GM21576 (cell line): ENCODE results near the gene SCN8A.

Experiments
- ATAC-seq: cut with Tn5 transposase; IDR thresholded peaks from one replicate; pipeline ENCODE4 v1.9.1; 2021; ENCODE audit warnings: mild to moderate bottlenecking, moderate library complexity; ENCODE audit not compliant: unreplicated experiment

Gene SCN8A

DNA sequence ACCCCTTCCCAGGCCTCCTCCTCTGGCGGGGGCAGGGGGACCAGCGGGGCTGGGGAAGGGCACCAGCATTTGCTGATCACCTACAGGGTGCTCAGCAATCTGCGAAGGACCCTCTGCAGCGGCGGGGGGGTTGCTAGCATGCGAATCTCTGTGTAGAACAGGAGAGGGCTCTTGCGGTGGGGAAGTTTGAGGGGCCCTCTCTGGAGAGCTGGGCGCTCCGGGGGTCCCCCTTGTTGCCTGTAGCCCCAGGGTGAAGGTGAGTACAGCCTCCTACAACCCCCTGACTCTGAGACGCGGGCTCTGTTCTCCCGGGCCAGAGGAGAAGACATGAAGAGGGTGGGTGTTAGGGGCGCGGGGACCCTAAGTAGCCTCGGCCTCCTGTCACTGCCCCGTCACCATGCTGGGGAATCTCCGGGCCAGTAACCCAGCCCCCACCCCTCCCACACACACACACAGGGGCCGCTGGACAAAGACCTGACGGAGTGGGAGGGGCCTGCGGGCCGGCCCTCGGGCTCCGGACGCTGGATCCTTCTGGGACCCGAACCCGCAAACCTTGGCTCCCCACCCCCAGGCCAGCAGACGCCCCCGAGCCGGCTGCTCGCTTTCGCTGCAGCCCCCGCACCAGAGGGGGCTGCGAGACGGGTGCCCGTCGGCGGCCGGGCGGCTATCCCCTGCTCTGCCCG, 256.8 kb downstream of the SCN8A start:
- ATAC-seq, result no peak

DNA sequence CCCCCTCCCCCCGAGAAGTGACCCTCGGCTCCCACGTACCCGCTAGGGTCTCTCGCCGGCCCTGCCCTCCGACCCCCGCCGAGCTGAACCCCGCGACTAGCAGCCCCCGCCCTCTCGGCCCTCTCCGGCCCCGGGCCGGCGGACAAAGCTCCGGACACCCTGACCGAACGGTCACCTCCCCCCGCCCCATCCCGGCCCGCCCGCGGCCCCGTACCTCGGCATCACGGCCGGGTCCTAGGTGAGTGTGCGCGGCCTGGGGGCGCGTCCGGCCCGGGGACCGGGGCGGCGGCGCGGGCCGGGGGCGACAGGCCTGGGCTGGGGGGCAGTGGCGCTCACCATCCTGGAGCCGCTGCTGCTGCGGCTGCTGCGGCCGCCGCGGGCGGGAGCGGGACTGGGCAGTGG, 257.3 kb downstream of the SCN8A start, which contains the start of gene FIGNL2:
FIGNL2 (minus strand) TSS at position 393 of the 402 bp plus-strand sequence. CDS start 26,305 bp downstream, outside the sequence.
- no peak for ATAC-seq

DNA sequence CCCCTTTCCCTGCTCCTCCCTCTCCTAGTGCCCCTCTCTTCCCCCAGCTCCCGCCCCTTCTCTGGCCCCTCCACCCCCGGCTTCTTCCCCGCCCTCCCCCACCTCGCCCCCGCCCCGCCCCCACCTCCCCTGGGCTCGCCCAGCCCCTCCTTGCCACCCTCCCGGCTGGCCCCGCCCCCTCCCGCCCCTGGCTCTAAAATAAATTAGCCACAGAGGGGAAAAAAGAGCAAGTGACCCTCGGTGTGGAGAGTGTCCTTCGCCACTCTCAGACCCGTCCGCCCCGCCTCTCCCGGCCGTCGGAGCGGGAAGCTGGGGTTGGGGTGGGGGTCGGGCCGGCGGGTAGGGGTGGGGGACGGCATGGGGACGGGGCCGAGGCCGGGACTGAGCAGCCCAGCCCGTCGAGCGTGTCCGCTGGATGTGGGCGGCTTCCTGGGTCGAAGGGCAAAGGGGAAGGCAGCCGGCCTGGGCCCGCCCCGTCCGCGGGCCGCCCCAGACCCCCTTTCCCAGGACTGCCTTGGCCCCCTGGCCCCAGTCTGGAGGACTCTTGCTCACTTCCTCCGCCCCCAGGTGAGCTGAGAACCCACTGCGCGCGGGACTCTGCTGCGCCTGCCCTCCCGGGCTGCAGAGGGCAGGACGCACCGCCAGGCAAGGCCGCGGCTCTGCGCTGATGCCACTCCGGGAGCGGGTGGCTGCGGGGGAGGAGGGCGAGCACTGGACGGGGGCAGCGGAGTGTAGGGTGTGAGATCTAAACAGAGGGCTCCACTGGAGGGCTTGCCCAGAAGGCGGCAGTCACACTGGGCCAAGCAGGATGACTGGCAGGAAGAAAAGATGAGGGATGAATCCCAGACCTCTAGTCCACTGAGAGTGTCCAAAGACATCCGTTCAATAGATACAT, 258.1 kb downstream of the SCN8A start:
- no peak for ATAC-seq

DNA sequence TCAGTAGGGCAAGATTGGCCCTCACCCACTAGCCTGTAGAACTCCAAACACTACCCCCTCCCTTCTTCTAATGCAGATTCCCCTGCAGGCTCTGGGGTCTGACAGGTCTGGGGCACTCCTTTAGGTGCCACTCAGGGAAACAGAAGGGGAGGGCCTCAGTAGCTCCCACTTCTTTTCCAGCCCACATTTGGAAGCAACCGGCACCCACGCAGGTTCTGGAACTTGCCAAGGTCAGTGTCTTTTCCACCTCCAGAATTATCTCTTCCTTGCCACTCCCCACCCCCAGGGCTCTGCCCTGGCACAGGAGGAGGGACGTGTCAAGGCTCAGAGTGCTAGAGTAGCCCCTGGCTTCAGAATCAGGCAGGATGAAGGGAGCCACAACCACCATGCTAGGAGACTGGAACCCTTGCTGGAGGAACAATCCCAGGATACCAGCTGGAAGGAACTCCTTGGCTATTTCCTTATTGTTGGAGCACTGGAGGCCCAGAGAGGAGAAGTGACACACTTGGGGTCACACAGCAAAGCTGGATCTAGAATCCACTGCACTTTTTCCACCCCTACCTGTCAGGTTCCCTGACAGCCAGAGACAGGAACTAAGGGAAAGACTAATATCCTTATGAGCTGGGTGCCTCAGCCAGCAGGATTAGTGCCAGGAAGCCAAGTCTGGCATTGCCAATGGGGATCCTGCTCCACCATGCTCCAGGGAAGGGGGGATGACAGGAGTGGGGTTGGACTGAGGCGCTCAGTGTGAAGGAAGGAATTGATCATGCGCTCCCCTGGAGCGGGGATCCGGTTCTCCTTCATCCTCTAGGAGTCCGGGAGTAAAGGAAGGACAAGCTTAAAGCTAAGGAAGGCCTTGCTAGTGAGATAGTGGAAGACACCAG, 259.3 kb downstream of the SCN8A start:
- no peak for ATAC-seq

DNA sequence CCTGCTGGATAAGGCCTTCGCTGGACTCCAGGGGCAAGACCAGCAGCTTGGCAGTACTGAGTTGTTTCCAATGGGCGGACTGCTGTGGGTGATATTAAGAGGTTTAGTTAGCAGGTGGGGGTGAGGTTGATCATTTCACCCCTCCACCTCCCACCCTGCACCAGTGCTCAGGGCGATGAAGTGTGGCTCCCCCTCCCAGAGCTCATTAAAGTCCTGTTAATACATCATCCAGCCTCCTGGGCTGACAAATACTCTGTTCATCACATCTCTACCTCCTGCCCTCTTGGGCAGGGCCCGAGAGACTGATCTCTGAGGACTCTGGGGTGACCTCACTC, 259.9 kb downstream of the SCN8A start:
- ATAC-seq, result no peak

DNA sequence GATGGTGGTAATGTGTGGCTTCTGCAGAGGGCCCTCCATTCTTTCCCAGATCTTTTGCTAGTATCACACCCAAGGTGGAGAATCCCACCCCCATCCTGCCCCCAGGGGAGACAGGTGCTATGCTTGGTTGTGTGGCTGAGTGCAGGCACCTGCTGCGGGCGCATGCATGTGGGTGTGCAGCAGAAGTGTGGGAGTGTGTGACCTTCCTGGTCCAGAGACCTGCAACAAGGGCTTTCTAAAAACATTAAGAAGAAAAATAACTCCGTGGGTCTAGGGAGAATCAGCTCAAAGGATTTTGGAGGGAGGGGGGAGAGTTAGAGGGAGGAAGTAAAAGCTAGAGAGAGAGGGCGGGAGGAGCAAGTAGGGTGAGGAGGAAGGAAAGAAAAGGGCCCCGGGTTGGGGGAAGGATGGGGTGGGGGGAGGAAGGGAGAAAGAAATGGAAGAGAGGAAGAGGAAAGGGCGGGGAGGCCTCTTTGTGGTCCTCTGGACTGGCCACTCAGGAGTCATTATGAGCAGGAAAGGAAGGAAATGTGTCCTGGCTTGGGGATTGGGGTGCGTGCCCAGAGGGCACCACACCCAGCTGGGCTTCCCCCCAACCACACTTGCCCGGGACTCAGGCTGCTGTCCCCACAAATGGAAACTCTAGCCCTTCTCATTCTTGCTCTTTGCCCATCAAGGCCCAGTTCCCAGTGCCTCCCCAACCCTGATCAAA, 260.5 kb downstream of the SCN8A start:
- ATAC-seq, result no peak

DNA sequence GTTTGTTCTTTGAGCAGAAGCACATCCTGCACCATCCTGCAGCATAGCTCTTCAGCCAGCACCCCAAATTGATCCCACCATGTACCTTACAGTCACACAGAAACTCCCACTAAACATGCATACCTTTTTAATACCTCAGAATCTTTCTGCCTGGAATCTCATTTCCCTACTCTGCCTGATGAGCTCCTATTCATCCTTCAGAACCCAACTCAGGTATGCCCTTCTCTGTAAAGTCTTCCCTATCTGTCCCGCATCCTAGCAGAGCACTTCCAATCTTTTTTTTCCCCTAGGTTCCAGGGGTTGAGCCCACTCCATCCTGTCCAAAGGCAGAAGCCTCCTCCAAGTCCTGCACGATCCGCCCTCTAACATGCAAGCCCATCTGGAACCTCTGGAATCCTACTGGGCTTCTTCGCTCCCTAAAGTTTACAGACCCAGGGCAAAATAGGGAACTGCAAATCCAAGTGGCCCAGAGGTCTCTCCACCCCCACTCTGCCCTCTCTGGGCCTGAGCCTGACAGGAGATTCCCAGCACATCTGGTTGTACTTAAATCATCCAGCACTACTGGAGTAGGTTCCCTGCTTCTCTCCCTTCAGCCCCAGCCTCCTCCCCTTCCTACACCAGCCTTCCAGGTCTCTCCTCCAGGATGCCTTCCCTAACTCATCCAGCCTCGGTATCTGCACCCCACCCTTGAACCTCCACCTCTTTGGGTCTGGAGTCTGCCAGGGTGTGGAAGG, 261.5 kb downstream of the SCN8A start:
- ATAC-seq, result no peak

DNA sequence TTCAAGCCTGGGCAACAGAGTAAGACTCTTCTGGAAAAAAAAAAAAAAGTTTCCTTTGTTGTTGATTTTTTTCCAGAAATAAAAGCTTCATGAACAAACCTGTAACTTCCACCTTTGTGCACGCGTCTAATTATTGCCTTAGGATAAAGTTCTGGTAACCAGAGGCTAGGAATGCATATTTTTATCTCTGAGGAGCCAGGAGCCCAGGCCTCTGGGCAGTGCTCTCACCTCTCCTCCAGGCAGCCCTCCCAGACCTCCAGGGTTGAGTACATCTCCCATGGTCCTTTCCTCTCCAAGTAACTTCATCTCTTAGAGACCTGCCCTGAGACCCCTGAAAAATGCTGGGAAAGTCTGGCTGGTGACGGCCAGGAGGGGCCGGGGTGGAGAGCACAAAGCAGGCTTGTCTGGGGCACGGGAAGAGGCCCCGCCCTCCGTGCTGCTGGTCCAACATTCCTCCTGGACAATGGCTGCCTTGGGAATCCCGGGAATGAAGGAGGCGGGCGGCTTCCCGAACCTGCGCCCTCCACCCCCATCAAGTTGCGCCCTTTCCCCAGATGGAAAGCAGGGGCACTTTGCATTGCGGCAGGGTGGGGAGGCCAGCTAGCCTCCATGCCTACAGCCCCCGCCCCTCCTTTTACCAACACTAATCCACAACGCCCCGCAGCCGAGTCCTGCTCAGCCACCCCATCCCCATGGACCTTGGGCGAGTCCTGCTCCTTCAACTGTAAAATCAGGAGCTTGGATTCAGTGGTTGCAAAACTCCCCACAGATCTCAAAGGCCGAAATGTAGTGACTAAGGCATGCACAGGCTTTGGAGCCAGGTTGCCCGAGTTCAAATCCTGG, 264.8 kb downstream of the SCN8A start:
- ATAC-seq, result no peak

DNA sequence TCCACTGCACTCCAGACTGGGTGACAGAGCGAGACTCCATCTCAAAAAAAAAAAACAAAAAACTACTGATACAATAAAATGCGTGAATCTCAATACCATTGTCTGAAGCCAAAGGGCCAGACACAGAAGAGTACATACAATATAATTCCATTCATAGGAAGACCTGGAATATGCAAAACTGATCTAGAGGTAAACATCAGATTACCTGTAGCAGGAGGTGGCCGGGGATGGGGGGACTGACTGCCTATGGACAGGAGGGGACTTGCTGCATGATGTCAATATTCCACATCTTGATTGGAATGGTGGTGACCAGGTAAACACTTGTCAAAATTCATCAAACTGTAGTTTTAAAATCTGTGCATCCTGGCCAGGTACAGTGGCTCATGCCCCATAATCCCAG, 270.0 kb downstream of the SCN8A start:
- no peak for ATAC-seq
